ENCODE results near the gene NRF1.

The NRF1 gene

DNA sequence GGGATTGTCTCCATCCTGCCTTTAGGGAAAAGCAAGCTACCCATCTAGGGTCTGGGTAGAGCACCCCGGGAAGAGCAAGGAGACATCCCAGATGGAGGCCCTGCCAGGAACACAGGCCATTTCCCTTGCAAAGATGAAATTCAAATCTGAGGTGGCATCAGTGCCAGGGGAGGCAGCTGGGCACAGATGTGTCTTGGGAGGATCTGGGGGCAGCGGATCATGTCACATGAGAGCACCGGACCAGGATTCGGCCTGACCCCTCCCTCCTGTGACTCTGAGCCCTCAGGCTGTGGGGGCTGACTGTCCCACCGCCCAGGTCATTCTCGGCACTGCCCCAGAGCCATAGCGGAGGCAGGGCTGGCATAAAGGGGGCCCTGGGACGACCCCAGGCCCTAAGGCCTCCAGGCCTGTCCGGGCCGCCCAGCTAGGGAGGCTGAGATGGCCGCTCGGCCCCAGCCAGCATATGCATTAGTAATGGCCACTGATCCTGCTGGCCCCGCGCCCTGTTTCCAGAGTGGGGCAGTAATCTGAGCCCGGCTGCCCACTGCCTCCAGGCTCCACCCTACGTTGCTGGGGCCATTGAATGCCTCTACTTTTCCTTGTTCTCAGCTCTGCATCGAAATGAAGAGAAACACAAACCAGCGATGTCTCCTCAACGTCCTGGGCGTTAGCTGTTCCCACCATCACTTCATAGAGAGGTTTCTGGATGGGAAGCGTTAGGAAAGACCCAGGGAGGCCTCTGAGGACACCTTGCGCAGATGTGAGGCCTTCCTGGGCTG, 192.8 kb downstream of the NRF1 start:
- DNase-seq (ENCODE audit: low read depth) = no peak
- no peak overlapping the region for H3K4me3 ChIP-seq (ENCODE audit: control insufficient read depth, low read depth, low read length)
- TF ChIP-seq CTCF (conservative IDR thresholded peaks at IDR 0.05; ENCODE audit: control insufficient read depth, insufficient read depth, low read depth, low read length) = no peak

- no peak for TF ChIP-seq CTCF (conservative IDR thresholded peaks at IDR 0.05; ENCODE audit: control insufficient read depth, insufficient read depth, low read depth, low read length)
- H3K4me3 ChIP-seq (ENCODE audit: control insufficient read depth, low read depth, low read length) = no peak overlapping the region
- DNase-seq (ENCODE audit: low read depth) = no peak
Observed at GRCh38 chr7:129804890-129805719, 193.6 kb downstream of the NRF1 start.
